Measurements from ENCODE around the gene NIT1.

- TF ChIP-seq CSDC2 (CRISPR knock-in tag; IDR thresholded peaks at IDR 0.05) = no peak
- TF ChIP-seq BACH2 (CRISPR knock-in tag; IDR thresholded peaks at IDR 0.05; ENCODE audit: borderline replicate concordance) = no peak
- no peak for TF ChIP-seq ZFP3 (CRISPR knock-in tag; IDR thresholded peaks at IDR 0.05)
- TF ChIP-seq ZNF70 (CRISPR knock-in tag; IDR thresholded peaks at IDR 0.05) = no peak
- no peak for TF ChIP-seq ZNF565 (CRISPR knock-in tag; conservative IDR thresholded peaks at IDR 0.05; ENCODE audit: low read depth)
- TF ChIP-seq ISL1 (CRISPR knock-in tag; IDR thresholded peaks at IDR 0.05) = no peak
- TF ChIP-seq ARNTL (CRISPR knock-in tag; IDR thresholded peaks at IDR 0.05; ENCODE audit: borderline replicate concordance, low read depth) = no peak
- TF ChIP-seq CREB5 (CRISPR knock-in tag; IDR thresholded peaks at IDR 0.05; ENCODE audit: low read depth) = no peak
- no peak for TF ChIP-seq CSRNP3 (CRISPR knock-in tag; IDR thresholded peaks at IDR 0.05)
- TF ChIP-seq RARB (CRISPR knock-in tag; IDR thresholded peaks at IDR 0.05) = no peak
- TF ChIP-seq PATZ1 (CRISPR knock-in tag; IDR thresholded peaks at IDR 0.05; ENCODE audit: borderline replicate concordance) = no peak
- no peak for TF ChIP-seq TSHZ2 (CRISPR knock-in tag; IDR thresholded peaks at IDR 0.05)
- TF ChIP-seq ZFP30 (CRISPR knock-in tag; IDR thresholded peaks at IDR 0.05) = no peak
- no peak for TF ChIP-seq TCF4 (CRISPR knock-in tag; IDR thresholded peaks at IDR 0.05; ENCODE audit: borderline replicate concordance)
Measured at GRCh38 chr1:161090617-161091016, 27.3 kb upstream of the NIT1 start.
